HL-60/S4 treated with retinoic acid at 250 ng/mL for 4 days and 3 days (cell line): Measurements from ENCODE around the gene STX10.

Experiments
- in situ Hi-C: fragments of 300-500 bp; cut with MboI; formaldehyde crosslinking; loops from 2 replicates; pipeline ENCODE4 v1.7.0; 2022; ENCODE audit warnings: low sequenced_read_pairs

The STX10 gene

DNA sequence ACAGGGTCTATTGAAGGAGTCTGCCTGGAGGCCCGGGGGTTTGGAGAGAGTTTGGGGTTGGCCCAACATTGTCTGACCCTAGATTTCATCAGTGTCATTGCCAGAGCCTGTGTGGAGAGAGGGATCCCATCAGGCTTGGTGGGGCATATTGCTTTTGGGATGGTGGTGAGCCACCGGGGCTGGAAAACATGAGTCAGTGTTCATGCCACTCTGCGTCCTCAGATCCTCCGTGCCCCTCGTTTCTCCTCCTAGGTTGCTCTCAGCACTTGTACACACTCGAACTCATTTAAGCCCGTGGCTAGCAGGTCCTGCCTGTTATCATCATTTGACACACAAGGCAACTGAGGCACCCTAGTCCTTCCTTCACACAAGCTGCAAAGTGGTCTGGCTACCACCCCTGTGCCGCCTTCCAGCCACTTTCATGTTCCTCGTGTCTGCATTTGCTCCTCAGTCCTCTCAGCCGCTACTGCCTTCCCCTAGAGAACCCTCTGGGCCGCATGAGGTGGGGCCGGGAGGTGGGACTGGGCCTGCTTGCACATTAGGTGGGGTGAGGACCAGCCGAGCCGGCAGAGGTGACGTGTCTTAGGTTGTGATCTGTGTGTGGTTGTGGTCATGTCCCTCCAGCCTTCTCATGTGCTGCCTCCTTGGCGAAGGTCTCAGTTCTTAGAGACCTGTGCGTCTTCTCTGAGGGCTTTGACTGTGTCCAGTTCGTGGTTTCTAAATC lies 28.5 kb downstream of the STX10 start:
- in situ Hi-C loops, result no loop called here

DNA sequence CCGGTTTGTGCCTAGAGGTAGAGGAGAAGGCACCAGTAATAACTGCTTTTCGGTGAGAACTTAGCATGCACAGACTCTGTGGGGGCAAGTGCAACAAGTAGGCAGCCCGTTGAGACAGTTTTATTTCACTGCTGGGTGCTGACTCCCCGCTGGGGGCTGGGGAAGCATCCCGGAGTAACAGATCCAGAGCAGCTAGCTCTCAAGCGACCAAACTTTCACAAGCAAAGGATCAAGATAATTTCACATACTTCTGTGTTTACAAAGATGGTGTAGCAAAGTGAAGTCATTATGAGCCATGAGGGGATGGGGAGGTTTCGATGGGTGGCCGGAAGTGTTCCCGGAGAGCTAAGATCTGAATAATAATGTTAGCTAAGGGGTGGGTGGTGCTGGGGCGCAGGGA lies 29.4 kb downstream of the STX10 start:
- in situ Hi-C loops, result no loop called here

DNA sequence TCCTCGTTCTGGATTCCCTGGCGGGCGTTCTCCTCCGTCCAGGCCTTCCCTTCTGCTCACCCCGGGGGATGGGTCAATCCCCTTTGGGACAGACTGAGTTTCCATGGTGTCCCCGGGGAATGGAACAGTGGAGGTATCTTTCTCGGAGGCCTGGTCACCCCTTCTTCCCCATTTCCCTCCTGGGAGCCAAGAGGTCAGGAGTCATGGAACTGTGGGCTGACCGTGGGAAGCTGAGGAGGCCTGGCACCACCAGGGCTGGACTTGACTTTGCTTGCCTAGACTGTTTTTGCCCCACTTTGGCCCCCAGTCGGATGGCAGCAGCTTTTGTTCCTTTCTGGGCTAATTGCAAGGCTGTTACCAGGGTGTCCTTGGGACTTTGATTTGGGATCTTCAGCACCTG lies 30.1 kb downstream of the STX10 start:
- in situ Hi-C loops, result no loop called here

DNA sequence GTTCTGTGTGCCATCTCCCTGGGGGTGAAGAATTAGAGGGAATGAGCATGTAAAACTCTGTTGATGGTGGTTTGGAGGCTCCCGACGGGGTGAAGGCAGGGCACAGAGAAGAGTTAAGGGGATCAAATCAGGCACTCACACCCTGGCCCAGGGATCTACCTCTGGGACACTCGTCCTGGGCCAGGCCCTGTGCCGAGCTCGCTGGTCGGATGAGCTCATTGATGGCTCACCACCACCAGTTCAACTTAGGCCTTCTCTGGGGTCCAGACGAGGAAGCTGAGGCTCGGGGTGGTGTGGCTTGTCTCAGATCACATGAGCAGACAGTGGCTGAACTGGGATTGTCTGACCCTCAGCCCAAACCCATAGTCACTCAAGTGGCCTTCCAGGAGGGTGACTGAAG lies 30.5 kb downstream of the STX10 start:
- in situ Hi-C loops, result no loop called here

DNA sequence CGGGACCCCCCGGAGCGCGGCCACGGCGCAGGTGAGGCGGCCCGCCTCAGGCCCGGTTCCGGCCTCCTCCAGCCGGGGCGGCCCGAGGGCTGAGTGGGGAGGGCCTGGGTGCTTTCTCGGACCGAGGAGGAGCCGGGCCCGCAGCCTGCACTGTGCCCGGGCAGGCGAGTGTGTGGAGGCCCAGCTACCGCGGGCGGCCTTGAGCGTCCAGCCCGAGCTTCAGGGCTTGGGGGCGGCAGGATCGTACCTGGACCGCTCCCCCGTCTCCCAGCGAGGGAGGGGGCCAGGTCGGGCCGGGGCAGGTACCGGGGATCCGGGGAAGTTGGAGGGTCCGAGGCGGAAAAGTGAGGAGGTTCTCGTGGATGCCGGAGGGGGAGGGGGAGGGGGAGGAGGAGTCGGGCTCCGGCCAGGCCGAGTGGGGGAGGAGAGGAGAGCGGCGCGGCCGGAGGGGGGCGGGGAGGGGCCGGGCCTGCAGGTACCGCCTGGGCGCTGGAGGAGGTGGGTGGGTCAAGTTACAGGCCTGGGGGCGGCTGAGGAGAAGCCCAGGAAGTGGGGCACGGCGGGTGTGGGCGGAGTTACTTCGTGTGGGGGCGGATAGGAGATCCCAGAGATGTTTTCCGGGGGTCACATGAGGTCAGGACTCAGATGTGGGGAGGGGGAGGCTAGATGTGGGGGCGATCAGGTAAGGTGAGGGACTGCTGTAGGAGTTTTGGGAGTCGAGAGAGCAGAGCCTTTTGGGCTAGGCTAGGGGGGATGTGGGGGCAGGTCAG lies 31.6 kb downstream of the STX10 start:
- in situ Hi-C loops, result no loop called here

- in situ Hi-C loops, result no loop called here
These were observed 32.3 kb downstream of the STX10 start, which contains the start of gene NACC1 for GRCh38 chr19:13117772-13118423. Gene NACC1 (plus strand): TSS chr19:13118264. CDS start chr19:13135208, 16,944 bp downstream.

DNA sequence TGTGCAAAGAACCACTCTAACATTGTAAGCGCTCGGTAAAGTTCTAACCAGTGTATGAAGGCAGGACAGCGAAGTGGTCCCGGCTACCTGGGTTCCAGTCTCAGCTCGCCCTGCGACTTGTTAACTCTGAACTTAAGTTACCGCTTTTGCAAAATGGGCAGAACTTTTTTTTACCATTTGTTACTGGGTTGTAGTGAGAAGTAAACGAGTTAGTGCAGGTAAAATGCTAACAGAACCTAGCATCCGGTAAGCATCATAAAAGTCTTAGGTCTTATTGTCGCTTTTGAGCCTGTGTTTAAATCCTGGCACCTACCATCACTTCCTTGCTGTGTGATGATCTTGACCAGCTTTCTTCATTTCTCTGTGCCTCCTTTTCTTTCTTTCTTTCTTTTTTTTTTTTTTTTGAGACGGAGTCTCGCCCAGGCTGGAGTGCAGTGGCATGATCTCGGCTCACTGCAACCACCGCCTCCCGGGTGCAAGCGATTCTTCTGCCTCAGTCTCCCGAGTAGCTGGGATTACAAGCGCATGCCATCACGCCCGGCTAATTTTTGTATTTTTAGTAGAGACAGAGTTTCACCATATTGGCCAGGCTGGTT lies 32.9 kb downstream of the STX10 start:
- in situ Hi-C loops, result no loop called here

- in situ Hi-C loops, result no loop called here
These were observed 33.6 kb downstream of the STX10 start, which contains the start of gene TRMT1 for GRCh38 chr19:13116282-13117175. Gene TRMT1 (minus strand): TSS chr19:13116740. CDS start chr19:13116399, 341 bp downstream.

DNA sequence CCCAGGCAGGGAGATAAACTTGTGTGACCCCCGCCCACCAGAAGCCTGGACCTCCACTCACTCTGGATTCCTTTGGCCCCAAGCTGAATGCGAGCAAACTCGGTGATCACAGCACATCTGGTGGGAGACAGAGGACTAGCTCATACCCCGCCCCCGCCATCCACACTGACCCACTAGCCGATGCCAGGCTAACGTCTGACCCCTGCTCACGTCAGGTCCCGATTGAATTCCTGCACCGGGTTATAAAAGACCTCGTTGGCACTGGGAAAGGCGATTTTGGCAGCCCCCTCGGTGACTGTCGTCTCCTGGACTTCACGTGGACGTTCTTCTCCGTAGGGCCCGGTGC lies 34.3 kb downstream of the STX10 start:
- in situ Hi-C loops, result no loop called here

DNA sequence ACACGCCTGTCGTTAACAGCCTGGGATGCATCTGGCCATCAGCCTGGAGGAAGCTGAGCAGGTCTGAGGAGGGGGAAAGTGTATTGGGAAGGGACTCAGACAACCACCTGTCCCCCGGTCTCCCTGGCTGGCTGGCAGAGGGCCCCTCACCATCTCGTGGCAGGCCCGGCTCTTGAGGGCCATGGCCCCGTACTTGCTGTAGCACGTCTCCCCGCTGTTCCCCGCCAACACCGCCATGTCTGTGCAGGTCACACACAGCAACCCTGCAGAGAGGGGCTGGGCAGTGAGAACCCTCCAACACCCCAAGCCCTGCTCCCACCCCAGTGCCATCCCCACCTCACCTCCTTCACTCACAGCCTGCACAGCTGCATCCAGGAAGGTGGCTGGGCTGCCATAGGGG lies 37.6 kb downstream of the STX10 start:
- in situ Hi-C loops, result no loop called here

DNA sequence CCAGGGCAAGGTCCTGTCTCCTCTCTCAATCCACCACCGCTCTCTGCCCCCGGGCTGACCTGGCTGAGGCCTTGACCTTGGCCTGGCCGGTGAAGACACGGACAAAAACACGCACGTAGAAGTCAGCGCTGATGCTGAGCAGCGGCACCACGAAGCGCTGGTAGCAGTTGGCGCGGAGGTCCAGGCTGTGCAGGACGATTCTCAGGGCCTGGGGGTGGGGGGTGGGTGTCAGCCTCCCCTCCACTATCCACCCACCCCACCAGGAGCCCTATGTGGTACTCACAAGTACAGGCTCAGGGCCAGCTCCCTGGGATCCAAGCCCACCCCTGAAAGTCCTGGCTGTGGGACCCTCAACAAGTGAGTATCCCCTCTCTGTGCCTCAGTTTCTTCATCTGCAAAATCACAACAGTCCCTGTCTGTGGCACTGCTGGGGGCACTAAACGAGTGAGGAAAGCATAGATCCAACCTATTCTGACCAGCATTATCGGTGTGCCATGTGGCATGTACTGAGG lies 40.0 kb downstream of the STX10 start:
- in situ Hi-C loops, result no loop called here

- in situ Hi-C loops, result no loop called here
These were observed 40.6 kb downstream of the STX10 start for GRCh38 chr19:13109361-13110098.

- in situ Hi-C loops, result no loop called here
These were observed 45.1 kb downstream of the STX10 start for GRCh38 chr19:13104848-13105711.

- in situ Hi-C loops, result no loop called here
These were observed 45.8 kb downstream of the STX10 start for GRCh38 chr19:13104360-13104847.

DNA sequence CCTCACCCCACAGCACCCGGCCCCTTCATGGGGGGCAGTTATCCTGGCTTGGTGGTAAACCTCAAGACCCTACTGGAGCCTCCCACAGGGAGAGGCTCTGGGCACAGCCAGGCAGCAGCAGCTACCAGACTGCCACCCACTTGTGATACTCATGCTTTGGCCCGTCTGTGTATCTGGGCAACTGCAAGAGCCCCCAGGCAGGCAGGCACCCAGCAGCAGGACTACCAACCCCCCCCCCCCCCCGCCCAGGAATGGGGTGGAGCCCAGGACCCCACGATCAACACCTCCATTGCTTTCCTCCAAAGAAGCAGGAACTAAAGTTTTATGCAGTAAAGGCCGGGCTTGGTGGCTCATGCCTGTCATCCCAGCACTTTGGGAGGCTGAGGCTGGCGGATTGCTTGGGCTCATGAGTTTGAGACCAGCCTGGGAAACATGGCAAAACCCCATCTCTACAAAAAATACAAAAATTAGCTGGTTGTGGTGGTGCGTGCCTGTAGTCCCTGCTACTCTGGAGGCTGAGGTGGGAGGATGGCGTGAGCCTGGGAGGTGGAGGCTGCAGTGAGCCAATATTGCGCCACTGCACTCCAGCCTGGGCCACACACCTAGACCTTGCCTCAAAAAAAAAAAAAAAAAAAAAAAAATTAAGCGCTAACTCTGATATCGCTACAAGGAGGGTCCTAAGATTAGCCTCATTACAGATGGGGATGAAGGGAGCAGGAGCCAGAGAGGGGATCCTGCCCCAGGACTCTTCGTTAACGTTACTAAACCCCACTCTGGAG lies 46.4 kb downstream of the STX10 start:
- in situ Hi-C loops, result no loop called here

GRCh38 chr19:13102666-13103580 lies 47.3 kb downstream of the STX10 start, which contains the start of gene LYL1:
Gene LYL1 (minus strand): TSS chr19:13102858. CDS start chr19:13101171, 1,687 bp downstream.
- in situ Hi-C loops, result no loop called here

DNA sequence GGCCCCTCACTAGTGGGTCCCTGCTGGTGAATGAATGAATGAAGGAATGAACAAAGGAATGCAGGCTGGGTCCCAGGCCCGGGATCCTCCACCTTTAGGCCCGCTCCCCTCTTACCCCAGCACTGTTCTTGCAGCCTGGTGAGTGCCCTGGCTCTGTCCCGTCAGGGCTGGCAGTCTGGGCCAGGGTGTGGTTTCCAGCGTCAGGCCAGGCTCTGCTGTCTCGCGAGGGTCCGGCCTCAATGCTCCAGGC lies 47.8 kb downstream of the STX10 start:
- in situ Hi-C loops, result no loop called here
